Stomach (tissue), 4 donors: ENCODE measurements around the gene HAUS8.

Experiments
- EP300 ChIP-seq: sonication (generic); formaldehyde crosslinking; IDR thresholded peaks from one replicate; pipeline ENCODE4 v1.6.1; 2017; ENCODE audit warnings: antibody characterized with exemption
- POLR2A ChIP-seq, 4 donors: fragments of 450-650 bp; IDR thresholded peaks; one replicate each; pipeline ENCODE4 v1.6.1; 2016; ENCODE audit warnings: antibody characterized with exemption in 4 of 4, control low read depth in 2 of 4, mild to moderate bottlenecking in 1 of 4, moderate library complexity in 1 of 4
- POLR2AphosphoS5 ChIP-seq, 3 donors: sonication (generic); formaldehyde crosslinking; IDR thresholded peaks; one replicate each; pipeline ENCODE4 v1.6.1; 2016; ENCODE audit warnings: antibody characterized with exemption in 3 of 3
- TF ChIP-seq, protein P1 (sequence below), 7 experiments: fragments of 450-650 bp in 4 of 7; fragments of 200-600 bp in 3 of 7; sonication (generic) in 3 of 7; IDR thresholded peaks; one replicate each; pipeline ENCODE4 v1.5.1; 2016 to 2019; ENCODE audit warnings: antibody characterized with exemption in 7 of 7, control low read depth in 2 of 7, mild to moderate bottlenecking in 1 of 7

DNA sequence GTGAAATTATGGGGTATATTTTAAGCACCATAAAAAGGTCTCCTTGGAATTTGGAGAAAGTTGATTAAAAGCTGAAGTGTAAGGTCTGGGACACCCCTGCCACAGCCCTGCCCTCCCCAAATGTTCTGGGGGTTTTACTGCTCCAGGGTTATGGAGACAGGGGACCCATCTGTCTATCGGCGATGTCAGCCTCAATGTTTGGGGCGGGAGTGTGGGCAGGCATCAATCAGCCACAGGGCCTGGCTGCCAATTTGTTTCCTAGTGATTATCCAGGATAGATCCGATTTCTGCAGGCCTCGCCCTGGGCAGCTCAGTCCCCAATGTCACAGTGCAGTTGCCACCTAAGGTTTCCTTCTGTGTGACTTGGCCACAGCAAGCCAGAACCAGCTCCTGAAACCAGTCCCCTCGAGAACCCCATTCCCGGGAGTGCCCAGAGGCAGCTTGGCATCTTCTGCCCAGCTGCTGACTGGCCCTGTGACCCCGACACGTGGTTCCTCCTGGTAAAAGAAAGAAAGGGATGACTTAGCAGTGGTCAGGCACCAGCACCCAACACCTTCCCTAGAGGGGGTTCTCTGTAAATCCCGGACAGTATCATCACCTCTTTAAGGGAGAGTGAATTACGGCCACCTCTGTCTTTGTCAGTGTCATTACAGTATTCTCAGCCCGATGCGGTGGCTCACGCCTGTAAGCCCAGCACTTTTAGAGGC lies 41.9 kb upstream of the HAUS8 start:
- TF ChIP-seq, protein P1, sequence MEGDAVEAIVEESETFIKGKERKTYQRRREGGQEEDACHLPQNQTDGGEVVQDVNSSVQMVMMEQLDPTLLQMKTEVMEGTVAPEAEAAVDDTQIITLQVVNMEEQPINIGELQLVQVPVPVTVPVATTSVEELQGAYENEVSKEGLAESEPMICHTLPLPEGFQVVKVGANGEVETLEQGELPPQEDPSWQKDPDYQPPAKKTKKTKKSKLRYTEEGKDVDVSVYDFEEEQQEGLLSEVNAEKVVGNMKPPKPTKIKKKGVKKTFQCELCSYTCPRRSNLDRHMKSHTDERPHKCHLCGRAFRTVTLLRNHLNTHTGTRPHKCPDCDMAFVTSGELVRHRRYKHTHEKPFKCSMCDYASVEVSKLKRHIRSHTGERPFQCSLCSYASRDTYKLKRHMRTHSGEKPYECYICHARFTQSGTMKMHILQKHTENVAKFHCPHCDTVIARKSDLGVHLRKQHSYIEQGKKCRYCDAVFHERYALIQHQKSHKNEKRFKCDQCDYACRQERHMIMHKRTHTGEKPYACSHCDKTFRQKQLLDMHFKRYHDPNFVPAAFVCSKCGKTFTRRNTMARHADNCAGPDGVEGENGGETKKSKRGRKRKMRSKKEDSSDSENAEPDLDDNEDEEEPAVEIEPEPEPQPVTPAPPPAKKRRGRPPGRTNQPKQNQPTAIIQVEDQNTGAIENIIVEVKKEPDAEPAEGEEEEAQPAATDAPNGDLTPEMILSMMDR (IDR thresholded peaks at IDR 0.05), result no peak
- no peak for TF ChIP-seq POLR2A (IDR thresholded peaks at IDR 0.05)
- TF ChIP-seq EP300, result no peak
- no peak for TF ChIP-seq POLR2AphosphoS5 (IDR thresholded peaks at IDR 0.05)
